Stimulated activated CD8-positive, alpha-beta memory T cell treated with anti-CD3 and anti-CD28 coated beads, Interleukin-2, amount 100 ng/mL, for 48 hours (primary cell): ENCODE data around the gene ARHGEF38.

Experiments
- DNase-seq, 2 donors: peaks; one replicate each; pipeline ENCODE4 v3.0.0-alpha.2; 2020; ENCODE audit warnings: low read depth in 2 of 2

The ARHGEF38 gene

GRCh38 chr4:105613306-105613705 lies 60.9 kb downstream of the ARHGEF38 start:
- DNase-seq: no peak

GRCh38 chr4:105619188-105619931 lies 66.9 kb downstream of the ARHGEF38 start:
- DNase-seq: no peak

GRCh38 chr4:105620640-105621323 lies 68.4 kb downstream of the ARHGEF38 start:
- DNase-seq: no peak

GRCh38 chr4:105622269-105622668 lies 69.8 kb downstream of the ARHGEF38 start:
- no peak for DNase-seq

- no peak for DNase-seq
Measured at GRCh38 chr4:105623099-105623498, 70.7 kb downstream of the ARHGEF38 start.

- DNase-seq: no peak
Measured at GRCh38 chr4:105624530-105624929, 72.1 kb downstream of the ARHGEF38 start.

GRCh38 chr4:105625214-105625613 lies 72.8 kb downstream of the ARHGEF38 start:
- DNase-seq: no peak

GRCh38 chr4:105626846-105627245 lies 74.4 kb downstream of the ARHGEF38 start:
- no peak for DNase-seq

GRCh38 chr4:105627620-105628019 lies 75.2 kb downstream of the ARHGEF38 start:
- DNase-seq: no peak

GRCh38 chr4:105630670-105631655 lies 78.5 kb downstream of the ARHGEF38 start:
- DNase-seq: no peak

GRCh38 chr4:105631818-105632400 lies 79.5 kb downstream of the ARHGEF38 start:
- no peak for DNase-seq

GRCh38 chr4:105632599-105632998 lies 80.2 kb downstream of the ARHGEF38 start:
- no peak for DNase-seq

GRCh38 chr4:105633241-105633640 lies 80.8 kb downstream of the ARHGEF38 start:
- no peak for DNase-seq

- DNase-seq: no peak
Measured at GRCh38 chr4:105634402-105635080, 82.1 kb downstream of the ARHGEF38 start.

- no peak for DNase-seq
Measured at GRCh38 chr4:105637408-105638176, 85.2 kb downstream of the ARHGEF38 start.

- DNase-seq: no peak
Measured at GRCh38 chr4:105641845-105642244, 89.4 kb downstream of the ARHGEF38 start.

GRCh38 chr4:105644257-105644656 lies 91.8 kb downstream of the ARHGEF38 start:
- no peak for DNase-seq

- no peak for DNase-seq
Measured at GRCh38 chr4:105645440-105645839, 93.0 kb downstream of the ARHGEF38 start.

GRCh38 chr4:105650190-105650589 lies 97.8 kb downstream of the ARHGEF38 start:
- no peak for DNase-seq

GRCh38 chr4:105651884-105652283 lies 99.5 kb downstream of the ARHGEF38 start:
- no peak for DNase-seq
